A673 (cell line): ENCODE results near the gene EXOC3.

ENCODE experiments used
- CTCF ChIP-seq: fragments of 300-800, 200-600 bp; sonication (generic); conservative IDR thresholded peaks from 2 replicates; pipeline ENCODE4 v1.5.1; 2017; ENCODE audit warnings: low read depth, mild to moderate bottlenecking, antibody characterized with exemption, low read length, moderate library complexity, mixed read lengths
- EZH2 ChIP-seq: fragments of 200-600 bp; sonication (generic); IDR thresholded peaks from 2 replicates; pipeline ENCODE4 v1.6.1; 2017; ENCODE audit warnings: borderline replicate concordance, low read depth, mild to moderate bottlenecking, mixed read lengths, antibody characterized with exemption, low read length; ENCODE audit not compliant: poor library complexity, severe bottlenecking

DNA sequence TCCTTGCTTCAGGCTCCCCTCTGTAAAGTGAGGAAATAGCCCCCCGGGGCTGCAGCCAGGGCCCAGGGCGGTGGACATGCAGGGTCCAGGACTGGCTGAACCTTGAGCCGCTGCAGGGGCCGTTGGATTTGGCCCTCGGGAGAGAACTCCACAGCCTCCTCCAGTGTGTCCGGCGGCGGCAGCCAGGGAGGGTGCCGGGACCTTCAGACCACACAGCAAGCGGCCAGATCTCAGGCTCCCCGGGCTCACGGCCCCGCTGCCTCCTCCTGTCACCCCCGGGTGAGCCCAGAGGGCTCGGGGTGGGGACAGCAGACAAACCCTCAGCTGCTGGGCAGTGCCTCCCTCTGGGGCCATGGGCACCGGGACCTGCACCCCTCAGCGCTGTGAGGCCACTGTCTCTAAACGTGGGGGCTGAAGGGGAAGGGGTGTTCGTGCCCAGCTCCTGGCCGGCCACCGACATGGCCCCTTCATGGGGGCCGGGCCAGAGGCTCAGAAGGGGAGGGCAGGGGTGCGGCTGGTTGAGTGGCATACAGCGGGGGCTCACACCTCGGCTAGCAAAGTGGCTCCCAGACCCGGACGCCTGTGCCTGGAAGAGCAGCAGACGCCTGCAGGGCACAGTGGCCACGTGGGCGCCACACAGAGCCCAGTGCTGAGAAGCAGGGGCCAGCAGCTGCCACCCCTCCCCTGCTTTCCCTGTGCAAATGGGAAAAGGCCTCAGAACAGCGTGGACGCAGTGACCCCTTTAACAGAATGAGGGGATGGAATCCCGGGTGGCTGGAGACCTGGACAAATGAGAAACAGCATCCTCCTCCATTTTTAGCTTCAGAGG, 61.6 kb downstream of the EXOC3 start:
- TF ChIP-seq CTCF = no peak
- TF ChIP-seq EZH2 = no peak
